Renal cortical epithelial cell (primary cell): ENCODE results near the gene CYSRT1. TPM values are rescaled to one million over a fixed set of nuclear protein-coding genes. Genes with fewer than 3 reads are reported as not detected.

ENCODE experiments used
- DNase-seq: peaks from one replicate; pipeline ENCODE4 v3.0.0-alpha.2; 2011; ENCODE audit warnings: low read depth
- total RNA-seq: library from RNA; depleted of rRNA; stranded (reverse); fragments of >200 nt; gene quantifications from 2 replicates; pipeline ENCODE4 v1.2.3, GENCODE V29; 2014

Gene CYSRT1
- total RNA-seq, 1 donor from 2014 or later: 0.20 TPM

DNA sequence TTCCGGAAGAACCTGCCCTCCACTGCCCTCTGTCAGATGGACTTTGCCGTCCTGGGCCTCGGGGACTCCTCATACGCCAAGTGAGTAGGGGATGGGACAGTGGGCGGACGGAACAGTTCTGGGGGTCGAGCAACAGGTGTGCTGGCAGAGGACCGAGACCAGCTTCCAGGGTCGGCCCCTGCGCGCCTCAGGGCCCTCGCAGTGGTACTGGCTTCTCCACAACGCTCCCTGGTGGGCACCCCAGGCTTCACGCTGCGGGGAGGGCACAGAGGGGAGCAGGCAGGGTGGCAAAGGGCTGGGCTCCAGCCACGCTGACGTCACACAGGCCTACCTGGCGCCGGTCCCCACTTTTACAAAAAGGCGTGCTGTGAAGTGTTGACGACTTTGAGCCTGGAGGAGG lies 12.5 kb upstream of the CYSRT1 start:
- DNase-seq: no peak

- DNase-seq: no peak
Measured at GRCh38 chr9:137213160-137214060, 11.6 kb upstream of the CYSRT1 start.

DNA sequence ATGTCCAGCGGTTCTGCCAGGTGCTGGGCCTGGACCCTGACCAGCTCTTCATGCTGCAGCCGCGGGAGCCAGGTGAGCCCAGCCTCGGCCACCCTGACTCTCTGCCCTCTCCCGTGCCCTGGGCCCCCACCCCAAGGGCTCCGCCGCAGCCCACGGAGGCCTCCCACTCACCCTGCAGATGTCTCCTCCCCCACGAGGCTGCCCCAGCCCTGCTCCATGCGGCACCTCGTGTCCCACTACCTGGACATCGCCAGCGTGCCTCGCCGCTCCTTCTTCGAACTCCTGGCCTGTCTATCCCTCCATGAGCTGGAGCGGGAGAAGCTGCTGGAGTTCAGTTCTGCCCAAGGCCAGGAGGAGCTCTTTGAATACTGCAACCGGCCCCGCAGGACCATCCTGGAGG lies 10.4 kb upstream of the CYSRT1 start:
- no peak for DNase-seq

DNA sequence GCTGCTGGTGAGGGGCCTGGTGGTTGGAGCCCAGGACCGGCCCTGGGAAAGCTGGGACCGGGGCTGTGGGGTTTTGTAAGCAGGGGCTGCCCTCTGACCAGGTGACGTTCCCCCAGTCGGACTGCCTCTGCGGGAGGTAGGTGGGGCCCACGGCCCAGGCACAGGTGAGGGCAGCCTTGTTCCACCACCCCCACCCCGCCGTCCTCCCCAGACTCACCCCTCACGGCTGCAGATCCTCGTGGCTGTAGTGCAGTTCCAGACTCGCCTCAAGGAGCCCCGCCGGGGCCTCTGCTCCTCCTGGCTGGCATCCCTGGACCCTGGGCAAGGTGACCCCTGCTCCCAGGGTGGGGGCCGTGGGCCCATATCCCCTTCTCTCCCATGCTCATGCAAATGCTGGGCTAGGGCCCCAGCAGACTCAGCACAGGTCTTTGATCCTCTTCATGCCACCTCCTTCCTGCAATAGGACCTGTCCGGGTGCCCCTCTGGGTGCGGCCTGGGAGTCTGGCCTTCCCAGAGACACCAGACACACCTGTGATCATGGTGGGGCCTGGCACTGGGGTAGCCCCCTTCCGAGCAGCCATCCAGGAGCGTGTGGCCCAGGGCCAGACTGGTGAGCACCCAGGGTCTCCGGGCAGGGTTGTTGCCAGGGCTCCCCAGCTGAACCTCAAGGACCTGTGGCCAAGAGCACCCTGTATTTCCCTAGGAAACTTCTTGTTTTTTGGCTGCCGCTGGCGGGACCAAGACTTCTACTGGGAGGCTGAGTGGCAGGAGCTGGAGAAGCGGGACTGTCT lies 9.6 kb upstream of the CYSRT1 start:
- DNase-seq: no peak

DNA sequence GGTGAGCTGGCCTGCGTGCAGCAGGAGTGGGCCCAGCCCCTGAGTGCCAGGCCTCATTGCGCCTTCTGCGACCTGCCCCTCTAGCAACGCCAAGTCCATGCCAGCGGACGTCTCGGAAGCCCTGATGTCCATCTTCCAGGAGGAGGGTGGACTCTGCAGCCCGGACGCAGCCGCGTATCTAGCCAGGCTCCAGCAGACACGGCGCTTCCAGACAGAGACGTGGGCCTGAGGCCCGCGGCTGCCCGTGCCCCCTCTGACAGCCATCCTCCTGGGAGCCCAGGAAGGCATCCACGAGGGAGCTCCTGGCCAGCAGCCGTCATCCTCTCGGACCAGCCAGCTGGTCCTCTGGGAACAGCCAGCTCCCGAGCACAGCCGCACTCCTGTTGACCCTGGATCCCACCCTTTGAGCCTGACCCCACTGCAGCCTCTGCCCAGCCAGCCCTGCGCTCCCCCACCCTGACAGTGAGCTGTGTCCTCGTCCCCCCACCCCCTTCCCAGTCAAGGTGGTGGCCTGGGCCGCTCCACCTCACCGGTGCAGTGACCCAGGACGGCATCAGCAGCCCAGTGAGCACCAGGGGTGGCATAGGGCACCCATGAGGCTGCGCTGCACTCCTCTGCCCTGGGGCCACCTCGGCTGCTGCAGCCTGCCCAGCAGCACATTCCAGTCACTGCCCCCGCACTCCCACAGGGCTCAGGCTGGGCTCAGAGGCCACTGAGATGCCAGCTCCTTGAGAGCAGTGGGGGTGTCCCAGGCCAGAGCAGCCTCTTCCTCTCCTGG lies 8.6 kb upstream of the CYSRT1 start:
- DNase-seq: peak; percentile 19

- DNase-seq: peak; percentile 58
Measured at GRCh38 chr9:137217276-137218211, 7.4 kb upstream of the CYSRT1 start.

DNA sequence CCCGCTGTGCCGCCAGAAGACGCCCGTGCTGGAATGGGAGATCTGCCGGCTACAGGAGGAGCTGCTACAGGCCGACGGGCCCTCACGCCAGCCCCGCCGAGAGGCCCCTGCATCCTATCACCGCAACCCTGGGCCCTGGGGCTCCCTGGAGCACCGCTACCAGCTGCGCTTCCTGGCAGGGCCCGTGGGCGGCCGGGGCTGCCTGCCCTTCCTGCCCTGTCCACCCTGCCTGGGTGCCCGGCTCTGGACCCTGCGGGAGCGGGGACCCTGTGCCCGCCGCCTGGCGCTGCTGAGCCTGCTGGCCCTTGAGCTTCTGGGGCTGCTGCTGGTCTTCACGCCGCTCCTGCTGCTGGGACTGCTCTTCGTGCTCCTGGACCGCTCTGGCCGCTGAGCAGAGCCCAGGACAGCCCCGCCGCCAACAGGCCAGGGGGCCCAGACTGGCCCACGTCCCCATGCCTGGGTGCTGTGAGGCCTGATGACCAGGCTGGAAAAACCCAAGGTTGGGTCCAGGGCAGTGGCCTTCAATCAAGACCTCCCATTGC lies 6.7 kb upstream of the CYSRT1 start:
- DNase-seq: no peak

- no peak for DNase-seq
Measured at GRCh38 chr9:137218754-137219271, 6.2 kb upstream of the CYSRT1 start.

- DNase-seq: no peak
Measured at GRCh38 chr9:137219757-137220316, 5.1 kb upstream of the CYSRT1 start.

- no peak for DNase-seq
Measured at GRCh38 chr9:137220317-137221094, 4.5 kb upstream of the CYSRT1 start.

- DNase-seq: no peak
Measured at GRCh38 chr9:137221095-137221505, 3.9 kb upstream of the CYSRT1 start.

GRCh38 chr9:137221506-137222111 lies 3.4 kb upstream of the CYSRT1 start:
- DNase-seq: no peak

DNA sequence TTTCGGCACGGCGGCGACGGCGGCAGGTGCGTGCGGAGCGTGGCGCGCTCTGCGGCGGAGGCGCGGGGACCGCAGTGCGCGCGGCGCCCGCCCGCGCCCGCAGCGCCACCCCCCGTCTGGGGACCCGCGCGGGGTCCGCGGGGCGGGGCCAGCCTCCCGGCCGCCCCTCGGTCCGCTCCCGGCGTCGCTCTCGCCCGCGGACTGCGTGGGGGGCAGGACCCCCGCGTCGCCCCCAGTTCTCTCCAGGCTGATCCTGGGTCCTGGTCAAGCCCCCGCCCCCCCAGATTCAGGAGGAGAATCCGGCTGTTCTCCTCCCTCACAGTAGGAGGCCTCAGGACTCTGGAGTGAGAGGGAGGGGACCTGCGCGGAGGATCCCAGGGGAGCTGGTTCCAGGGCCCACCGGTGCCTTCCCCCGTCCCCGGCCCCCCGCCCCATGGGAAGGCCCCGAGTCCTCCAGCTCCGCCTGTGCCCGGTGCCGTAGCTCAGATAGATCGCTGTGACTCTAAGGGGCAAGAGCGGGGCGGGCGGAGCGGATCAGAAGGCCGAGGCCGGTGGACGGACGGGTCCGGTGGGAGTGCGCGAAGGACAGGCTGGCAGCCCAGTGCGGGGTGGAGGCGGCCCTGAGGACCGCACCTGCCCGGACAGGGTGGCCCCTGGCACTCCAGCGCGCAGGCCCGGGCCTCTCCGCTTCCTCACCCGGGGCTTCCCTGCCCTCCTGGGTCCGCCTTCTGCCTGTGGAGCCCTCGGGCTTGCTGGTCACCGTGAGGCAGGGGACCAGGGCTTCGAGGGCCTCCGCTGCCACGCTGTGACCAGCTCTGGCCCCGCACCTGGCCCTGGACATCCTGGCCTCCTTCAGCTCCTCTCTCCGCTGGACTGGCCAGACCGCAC lies 2.5 kb upstream of the CYSRT1 start, which contains the start of gene RNF208:
Gene RNF208, minus strand, starts transcription at position 51 of the 888 bp plus-strand sequence. CDS start 1,028 bp downstream, outside the sequence.
- DNase-seq: no peak

DNA sequence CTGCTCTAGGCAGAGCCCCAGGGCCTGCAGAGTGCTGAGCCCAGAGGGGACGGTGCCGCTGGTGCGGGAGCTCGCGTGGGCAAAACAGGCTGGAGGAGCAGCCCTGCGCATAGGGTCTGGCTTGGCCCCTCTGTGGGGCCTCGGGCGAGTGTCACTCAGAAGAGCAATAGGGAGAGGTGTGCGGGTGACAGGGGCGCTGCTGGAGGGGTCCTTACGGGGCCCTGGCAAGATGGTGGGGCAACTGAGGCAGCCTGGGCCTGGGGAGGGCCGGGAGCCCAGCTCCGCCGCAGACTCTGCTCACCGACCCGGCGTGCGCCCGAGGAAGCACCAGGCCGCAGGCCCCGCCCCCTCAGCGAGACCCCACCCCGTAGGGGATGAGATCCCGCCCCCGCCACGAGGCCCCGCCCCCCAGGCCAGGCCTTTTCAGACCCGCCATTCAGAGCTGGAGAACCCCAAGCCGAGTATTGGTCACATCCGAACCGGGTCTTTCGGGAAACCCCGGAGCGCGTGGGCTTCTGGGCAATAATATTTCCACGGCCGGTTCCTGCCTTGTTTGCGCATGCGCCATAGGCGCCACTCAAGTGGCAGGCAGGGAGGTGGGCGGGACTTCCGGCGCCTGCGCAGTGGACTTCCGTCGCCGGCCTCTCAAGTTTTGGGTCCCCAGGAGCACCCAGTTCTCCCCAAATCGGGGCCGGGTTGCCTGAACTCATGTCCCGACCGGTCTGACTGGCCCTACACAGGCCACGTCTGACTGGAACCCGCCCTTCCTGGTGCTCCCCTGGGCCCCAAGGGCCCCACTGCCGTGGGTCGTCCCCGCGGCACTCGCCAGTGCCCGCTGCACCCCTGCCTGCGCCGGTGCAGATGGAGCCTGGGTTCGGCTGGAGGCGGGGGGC lies 1.6 kb upstream of the CYSRT1 start:
- peak; percentile 96 for DNase-seq

GRCh38 chr9:137225699-137226331 lies 841 bp downstream of the CYSRT1 start:
- DNase-seq: no peak
